Epidermal melanocyte (primary cell): Measurements from ENCODE around the gene PRMT6.
"Not testable (repeated sequence)": the region's sequence is repeated elsewhere in the genome, so short reads cannot be mapped to it uniquely, and the experiment has no call there.

Source experiments
- DNase-seq: peaks from one replicate; pipeline ENCODE4 v3.0.0; 2011; ENCODE audit warnings: low spot score; ENCODE audit not compliant: insufficient read length

PRMT6 gene

DNA sequence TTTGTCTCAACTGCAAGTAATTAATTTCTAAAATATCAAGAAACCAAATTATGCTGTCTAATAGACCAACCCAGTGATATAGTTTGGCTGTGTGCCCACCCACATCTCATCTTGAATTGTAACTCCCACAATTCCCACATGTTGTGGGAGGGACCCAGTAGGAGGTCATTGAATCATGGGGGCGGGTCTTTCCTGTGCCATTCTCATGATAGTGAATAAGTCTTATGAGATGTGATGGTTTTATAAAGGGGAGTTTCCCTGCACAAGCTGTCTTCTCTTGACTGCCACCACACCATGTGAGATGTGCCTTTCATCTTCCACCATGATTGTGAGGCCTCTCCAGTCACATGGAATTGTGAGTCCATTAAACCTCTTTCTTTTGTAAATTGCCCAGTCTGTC is 36.9 kb downstream of the PRMT6 start:
- DNase-seq, result not testable (repeated sequence)

DNA sequence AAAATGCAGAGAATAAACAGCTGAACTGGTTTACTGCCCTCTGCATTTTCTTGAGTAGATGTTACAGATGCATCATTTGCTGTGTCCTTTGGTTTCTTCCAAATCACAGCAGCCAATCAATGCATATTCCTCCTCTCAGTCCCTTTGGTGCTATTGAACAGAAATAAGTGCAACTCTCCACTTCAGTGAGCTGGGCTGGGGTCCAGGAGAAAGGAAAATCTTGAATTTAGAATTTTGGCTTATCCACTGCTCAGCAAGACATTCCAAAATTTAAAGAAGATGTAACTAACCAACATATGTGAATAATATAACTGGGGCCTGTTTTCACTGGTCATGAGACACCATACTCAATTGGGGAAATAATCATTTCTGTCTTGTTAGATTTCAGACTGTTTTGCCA is 39.2 kb downstream of the PRMT6 start:
- no peak for DNase-seq

DNA sequence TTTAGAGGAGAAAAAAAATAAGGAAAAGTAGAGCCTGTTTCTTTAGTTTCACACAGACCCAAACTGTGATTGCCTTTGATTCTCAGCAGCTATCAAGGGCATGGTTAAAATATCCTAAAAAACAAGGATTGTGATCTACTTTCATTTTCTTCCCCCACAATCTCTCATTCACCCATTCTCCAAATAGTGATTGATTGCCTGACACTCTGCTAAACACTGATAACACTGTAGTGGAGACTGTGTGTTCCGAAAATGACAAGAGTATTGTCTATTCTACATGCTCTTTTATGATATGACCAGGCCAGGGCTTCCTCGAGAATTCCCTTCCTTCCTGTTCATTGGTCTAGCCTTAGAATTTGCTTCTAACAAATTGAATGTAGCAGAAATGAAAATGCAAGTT is 40.2 kb downstream of the PRMT6 start:
- no peak for DNase-seq

DNA sequence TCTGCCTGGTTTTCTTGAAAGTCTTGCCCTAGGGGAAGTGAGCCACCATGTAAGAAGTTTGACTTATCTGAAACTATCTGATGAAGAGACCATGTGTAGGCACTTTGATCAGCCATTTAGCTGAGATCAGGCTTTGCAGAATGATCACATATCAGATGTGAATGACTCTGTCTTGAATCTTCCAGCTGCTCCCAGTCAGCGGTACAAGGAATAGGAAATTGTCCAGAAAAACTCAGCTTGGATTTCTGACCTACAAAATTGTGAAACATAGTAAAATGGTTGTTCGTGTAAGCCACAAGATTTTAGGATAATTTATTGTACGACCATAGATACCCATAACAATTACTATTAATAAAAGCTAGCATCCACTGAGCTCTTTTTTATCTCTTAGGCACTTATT is 42.5 kb downstream of the PRMT6 start:
- DNase-seq, result no peak

DNA sequence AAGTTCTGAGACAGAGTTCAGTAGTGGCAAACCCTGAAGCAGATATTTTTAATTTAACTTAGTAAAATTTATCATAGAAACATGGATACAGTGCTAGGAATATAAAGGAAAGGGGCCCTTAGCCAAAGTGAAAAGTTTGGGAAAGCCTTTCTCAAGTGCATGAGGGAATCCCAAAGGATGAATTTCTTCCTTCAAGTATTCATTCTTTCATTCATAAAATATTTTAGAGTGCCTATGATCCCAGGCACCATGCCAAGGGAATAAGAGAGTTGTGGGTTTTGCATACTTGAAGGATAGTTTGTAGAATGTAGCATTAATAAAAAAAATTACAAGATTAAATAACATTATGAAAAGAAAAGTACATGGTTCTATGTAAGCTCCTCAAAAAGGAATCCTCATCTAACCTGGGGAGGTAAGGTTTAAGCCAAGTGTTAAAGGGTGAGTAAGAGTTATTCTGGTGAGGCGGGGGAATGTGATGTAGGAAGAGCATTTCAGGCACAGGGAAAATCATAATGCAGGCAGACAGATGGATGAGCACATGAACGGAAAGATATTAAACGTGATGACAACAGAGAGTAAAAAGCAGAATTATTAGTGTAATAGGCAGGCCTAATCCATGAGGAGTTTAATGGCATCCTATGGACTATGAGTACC is 44.0 kb downstream of the PRMT6 start:
- no peak for DNase-seq

DNA sequence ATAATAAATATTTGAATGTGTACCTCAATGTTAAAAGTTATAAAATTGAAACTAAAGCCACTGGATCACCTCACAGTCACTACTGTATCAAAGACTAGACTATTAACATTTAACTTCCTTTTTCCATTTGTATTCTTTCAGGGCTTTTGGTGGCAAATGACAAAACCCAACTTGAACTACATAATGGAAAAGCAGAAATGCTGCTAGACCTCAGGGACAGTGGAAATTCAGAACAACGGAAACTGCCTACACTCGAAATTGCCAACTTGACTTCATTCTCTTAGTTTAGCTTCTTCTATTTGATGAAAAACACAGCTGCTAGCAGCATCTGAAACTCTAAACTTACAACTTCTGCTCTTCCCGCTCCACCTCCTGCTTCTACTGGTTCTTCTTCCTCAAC is 49.4 kb downstream of the PRMT6 start:
- DNase-seq, result no peak
